Left lung (tissue), 10 donors: ENCODE measurements around the gene ARL4D. TPM values are rescaled to one million over a fixed set of nuclear protein-coding genes. Genes with fewer than 3 reads are reported as not detected.

Experiments
- ATAC-seq: fragments of 200-7000 bp; cut with Tn5 transposase; one replicate; pipeline ENCODE4 v1.9.1; 2020; ENCODE audit warnings: moderate library complexity
- DNase-seq, 4 donors: peaks; one replicate each; pipeline ENCODE4 v3.0.0-alpha.2; 2013 to 2020
- H3K27ac ChIP-seq, 2 donors: fragments of 200-600 bp; sonication (generic) in 1 of 2; one replicate each; pipeline versions ENCODE4 v1.5.0 to v1.8.0; 2020 to 2021
- H3K27me3 ChIP-seq, 2 donors: fragments of 200-600 bp; sonication (generic) in 1 of 2; one replicate each; pipeline versions ENCODE4 v1.5.0 to v1.8.0; 2020 to 2021
- H3K36me3 ChIP-seq, 2 donors: fragments of 200-600 bp; sonication (generic) in 1 of 2; one replicate each; pipeline versions ENCODE4 v1.5.0 to v1.8.0; 2020 to 2021
- H3K4me1 ChIP-seq, 2 donors: fragments of 200-600 bp; one replicate each; pipeline ENCODE4 v1.8.0; 2021
- H3K4me3 ChIP-seq, 2 donors: fragments of 200-600 bp; sonication (generic) in 1 of 2; one replicate each; pipeline versions ENCODE4 v1.5.0 to v1.8.0; 2020 to 2021; ENCODE audit warnings: mild to moderate bottlenecking in 1 of 2
- H3K9me3 ChIP-seq, 2 donors: fragments of 200-600 bp; sonication (generic) in 1 of 2; one replicate each; pipeline versions ENCODE4 v1.5.0 to v1.8.0; 2020 to 2021
- CTCF ChIP-seq, 2 donors: fragments of 200-600 bp; sonication (generic) in 1 of 2; IDR thresholded peaks; one replicate each; pipeline versions ENCODE4 v1.5.0 to v1.8.0; 2021; ENCODE audit warnings: antibody characterized with exemption in 2 of 2
- intact Hi-C, 2 donors: fragments of 100-400 bp; cut with DNase I; formaldehyde crosslinking; loops; one replicate each; pipeline versions ENCODE4 v1.11.2 to v1.14.2; 2022
- polyA plus RNA-seq, 6 donors: library from polyadenylated mRNA; unstranded; fragments of 120-200 nt; gene quantifications; one replicate each; pipeline ENCODE4 v1.2.1, GENCODE V29; 2013; ENCODE audit not compliant: insufficient read length in 6 of 6
- total RNA-seq, 2 donors: library from RNA; stranded (reverse); fragmentation: NEBNext Ultra II Directional; extraction: Animal tissue kit (Norgen Biotek cat#: 25700); gene quantifications; one replicate each; pipeline ENCODE4 v1.2.1, GENCODE V29; 2021
- donor health status: DM: no; HTN: yes; CAD: no.
- donor health status: DM: no; HTN: no; CAD: no.

ARL4D gene
- total and polyA plus RNA-seq, 8 donors, result 5.9 to 13.0 (median 9.7) TPM

GRCh38 chr17:43402567-43402966, 3.8 kb downstream of the ARL4D start:
- DNase-seq (no peak), ATAC-seq (no peak)
- H3K4me1 ChIP-seq, result peaks cover 5 to 32% of the 10 kb centered on the region in 2 donors
- TF ChIP-seq CTCF (IDR thresholded peaks at IDR 0.05), result no peak
- no peak overlapping the region for H3K27ac ChIP-seq
- no peaks in the 10 kb centered on the region for H3K36me3 ChIP-seq
- intact Hi-C loops, result loop anchor here in 1 of 2 donors (5.0 kb wide), 1 partner anchor 80 kb away; the partner anchor contains the start of gene DHX8
- H3K4me3 ChIP-seq, result no peak overlapping the region
- no peaks in the 10 kb centered on the region for H3K27me3 ChIP-seq
- no peaks in the 10 kb centered on the region for H3K9me3 ChIP-seq

GRCh38 chr17:43403846-43404245, 5.1 kb downstream of the ARL4D start:
- intact Hi-C loops, result loop anchor here in 1 of 2 donors (5.0 kb wide), 1 partner anchor 78 kb away; the partner anchor contains the start of gene DHX8
- peaks cover 5 to 26% of the 10 kb centered on the region in 2 donors for H3K4me1 ChIP-seq
- DNase-seq, result no peak
- H3K27me3 ChIP-seq, result no peaks in the 10 kb centered on the region
- H3K27ac ChIP-seq, result no peak overlapping the region
- H3K4me3 ChIP-seq, result no peak overlapping the region
- ATAC-seq, result no peak
- TF ChIP-seq CTCF (IDR thresholded peaks at IDR 0.05), result no peak
- no peaks in the 10 kb centered on the region for H3K36me3 ChIP-seq
- no peaks in the 10 kb centered on the region for H3K9me3 ChIP-seq

- Histone ChIP-seq H3K27ac (no peak overlapping the region), H3K36me3 (no peaks in the 10 kb centered on the region), H3K9me3 (no peaks in the 10 kb centered on the region), H3K4me3 (no peak overlapping the region), H3K27me3 (no peaks in the 10 kb centered on the region), H3K4me1 (peaks cover 0 to 10% of the 10 kb centered on the region in 2 donors)
- no peak for TF ChIP-seq CTCF (IDR thresholded peaks at IDR 0.05)
- intact Hi-C loops, result no loop called here
- ATAC-seq (no peak), DNase-seq (no peak)
These were observed 7.1 kb downstream of the ARL4D start for GRCh38 chr17:43405861-43406260.

- ATAC-seq, result peak; percentile 72
These were observed 8.2 kb downstream of the ARL4D start for GRCh38 chr17:43406676-43407645.

More at GRCh38 chr17:43406676-43407645, 8.2 kb downstream of the ARL4D start:
- no peak for TF ChIP-seq CTCF (IDR thresholded peaks at IDR 0.05)
- H3K27me3 ChIP-seq, result no peaks in the 10 kb centered on the region
- no peak overlapping the region for H3K27ac ChIP-seq
- DNase-seq, result no peak
- intact Hi-C loops, result no loop called here
- no peak overlapping the region for H3K4me3 ChIP-seq
- H3K4me1 ChIP-seq, result peaks cover 4% of the 10 kb centered on the region in 2 donors
- H3K36me3 ChIP-seq, result no peaks in the 10 kb centered on the region
- no peaks in the 10 kb centered on the region for H3K9me3 ChIP-seq
